Fibroblast of lung (primary cell): ENCODE data around the gene OR56B4. TPM values are rescaled to one million over a fixed set of nuclear protein-coding genes. Genes with fewer than 3 reads are reported as not detected.
"Not testable (repeated sequence)": the region's sequence is repeated elsewhere in the genome, so short reads cannot be mapped to it uniquely, and the experiment has no call there.

Experiments
- DNase-seq, 2 donors: peaks; one replicate each; pipeline versions ENCODE4 v3.0.0 to v3.0.0-alpha.2; 2010; ENCODE audit warnings: low read depth in 2 of 2
- H2AFZ ChIP-seq: 2 replicates; pipeline ENCODE4 v1.5.1; 2012; ENCODE audit warnings: low read length, control low read depth, inconsistent platforms
- H3K27ac ChIP-seq: 2 replicates; pipeline ENCODE4 v1.5.1; 2011; ENCODE audit warnings: low read length, control low read depth; ENCODE audit not compliant: insufficient read depth
- H3K27me3 ChIP-seq: 2 replicates; pipeline ENCODE4 v1.5.1; 2011; ENCODE audit warnings: mild to moderate bottlenecking, low read length; ENCODE audit not compliant: control insufficient read depth, insufficient read depth
- H3K36me3 ChIP-seq: 2 replicates; pipeline ENCODE4 v1.5.1; 2011; ENCODE audit warnings: low read length; ENCODE audit not compliant: control insufficient read depth, insufficient read depth
- H3K4me1 ChIP-seq: 2 replicates; pipeline ENCODE4 v1.5.1; 2011; ENCODE audit warnings: low read length; ENCODE audit not compliant: control insufficient read depth, insufficient read depth; ENCODE audit errors: extremely low read depth
- H3K4me2 ChIP-seq: 2 replicates; pipeline ENCODE4 v1.5.1; 2011; ENCODE audit warnings: low read length, control low read depth; ENCODE audit not compliant: insufficient read depth; ENCODE audit errors: extremely low read depth
- H3K4me3 ChIP-seq, 4 experiments: fragments of 200-600 bp in 1 of 4; sonication (generic) in 1 of 4; replicated peaks in 1 of 4; 2 replicates each; pipeline ENCODE4 v1.5.1; 2011 to 2016; ENCODE audit warnings: low read length in 4 of 4, low read depth in 3 of 4, mild to moderate bottlenecking in 3 of 4, control low read depth in 2 of 4, inconsistent platforms in 1 of 4, mixed read lengths in 1 of 4; ENCODE audit not compliant: insufficient read depth in 1 of 4; ENCODE audit errors: control extremely low read depth in 1 of 4
- H3K79me2 ChIP-seq: 2 replicates; pipeline ENCODE4 v1.5.1; 2012; ENCODE audit warnings: mild to moderate bottlenecking, low read length, inconsistent platforms; ENCODE audit not compliant: control insufficient read depth, insufficient read depth
- H3K9ac ChIP-seq: 2 replicates; pipeline ENCODE4 v1.5.1; 2011; ENCODE audit warnings: mild to moderate bottlenecking, low read length, control low read depth; ENCODE audit not compliant: insufficient read depth
- H3K9me3 ChIP-seq: 2 replicates; pipeline ENCODE4 v1.5.1; 2012; ENCODE audit warnings: low read depth, low read length; ENCODE audit not compliant: control insufficient read depth, insufficient read depth
- H4K20me1 ChIP-seq: 2 replicates; pipeline ENCODE4 v1.5.1; 2011; ENCODE audit warnings: low read length; ENCODE audit not compliant: control insufficient read depth, insufficient read depth; ENCODE audit errors: extremely low read depth
- CTCF ChIP-seq, 2 donors: IDR thresholded peaks in 1 of 2; conservative IDR thresholded peaks in 1 of 2; 1 replicate in 1 of 2; 2 replicates in 1 of 2; pipeline ENCODE4 v1.5.1; 2011 to 2012; ENCODE audit warnings: low read length in 2 of 2, control low read depth in 1 of 2, inconsistent platforms in 1 of 2, low read depth in 1 of 2, mild to moderate bottlenecking in 1 of 2
- EZH2 ChIP-seq: IDR thresholded peaks from 2 replicates; pipeline ENCODE4 v1.5.1; 2012; ENCODE audit warnings: low read length, control low read depth, mild to moderate bottlenecking; ENCODE audit errors: missing control alignments
- polyA plus RNA-seq, 2 donors: library from polyadenylated mRNA; depleted of rRNA in 1 of 2; stranded (reverse) in 1 of 2; unstranded in 1 of 2; fragments of >200 nt; gene quantifications; 2 replicates each; pipeline ENCODE4 v1.2.1, GENCODE V29; 2011 to 2012; ENCODE audit warnings: missing spikeins in 1 of 2
- total RNA-seq: library from RNA; depleted of rRNA; stranded (reverse); fragments of >200 nt; gene quantifications from 2 replicates; pipeline ENCODE4 v1.2.1, GENCODE V29; 2014

Gene OR56B4
- total and polyA plus RNA-seq, 2 donors (not counting 1 experiment from before 2014, with no cell fraction given), result not detected

GRCh38 chr11:6129011-6129410 is 21.5 kb downstream of the OR56B4 start:
- Histone ChIP-seq H3K36me3 (no peaks in the 10 kb centered on the region), H3K4me3 (no peak overlapping the region), H3K4me1 (no peaks in the 10 kb centered on the region), H3K9me3 (no peaks in the 10 kb centered on the region), H4K20me1 (no peaks in the 10 kb centered on the region), H3K4me2 (no peak overlapping the region), H2AFZ (no peak overlapping the region), H3K27ac (no peak overlapping the region), H3K9ac (no peak overlapping the region), H3K79me2 (no peaks in the 10 kb centered on the region), H3K27me3 (no peaks in the 10 kb centered on the region)
- DNase-seq, result no peak
- TF ChIP-seq EZH2 (no peak), CTCF (conservative IDR thresholded peaks at IDR 0.05 in 1 of 2, IDR thresholded peaks at IDR 0.05 in 1 of 2; ENCODE audit: low read depth in 1 of 2, low read length in 2 of 2) (no peak)

- no peaks in the 10 kb centered on the region for H3K79me2 ChIP-seq
- no peak overlapping the region for H3K4me2 ChIP-seq
- no peaks in the 10 kb centered on the region for H3K4me1 ChIP-seq
- H3K4me3 ChIP-seq, result no peak overlapping the region
- no peaks in the 10 kb centered on the region for H3K36me3 ChIP-seq
- no peak overlapping the region for H3K27ac ChIP-seq
- no peak overlapping the region for H3K9ac ChIP-seq
- DNase-seq, result no peak
- no peak overlapping the region for H2AFZ ChIP-seq
- H3K9me3 ChIP-seq, result no peaks in the 10 kb centered on the region
- no peaks in the 10 kb centered on the region for H4K20me1 ChIP-seq
- no peak for TF ChIP-seq EZH2
- no peaks in the 10 kb centered on the region for H3K27me3 ChIP-seq
These were observed 22.2 kb downstream of the OR56B4 start for GRCh38 chr11:6129635-6130034.

GRCh38 chr11:6132431-6132830 is 24.9 kb downstream of the OR56B4 start:
- Histone ChIP-seq H4K20me1 (no peaks in the 10 kb centered on the region), H3K9ac (no peak overlapping the region), H3K4me2 (no peak overlapping the region), H3K27me3 (no peaks in the 10 kb centered on the region), H3K36me3 (no peaks in the 10 kb centered on the region), H3K4me1 (no peaks in the 10 kb centered on the region), H3K9me3 (no peaks in the 10 kb centered on the region), H2AFZ (no peak overlapping the region), H3K4me3 (no peak overlapping the region), H3K27ac (no peak overlapping the region), H3K79me2 (no peaks in the 10 kb centered on the region)
- DNase-seq, result no peak
- TF ChIP-seq EZH2 (no peak), CTCF (conservative IDR thresholded peaks at IDR 0.05 in 1 of 2, IDR thresholded peaks at IDR 0.05 in 1 of 2; ENCODE audit: low read depth in 1 of 2, low read length in 2 of 2) (no peak)

GRCh38 chr11:6135936-6136335 is 28.5 kb downstream of the OR56B4 start:
- H3K27me3 ChIP-seq, H3K9me3 ChIP-seq, H3K4me3 ChIP-seq, H3K4me1 ChIP-seq, H3K79me2 ChIP-seq, H3K36me3 ChIP-seq, H3K27ac ChIP-seq, H4K20me1 ChIP-seq, H3K9ac ChIP-seq, H3K4me2 ChIP-seq, H2AFZ ChIP-seq, DNase-seq: not testable (repeated sequence)
